22Rv1 (cell line): ENCODE data around the gene TBC1D25.

Source experiments
- CTCF ChIP-seq: fragments of 450-650 bp; IDR thresholded peaks from 2 replicates; pipeline ENCODE4 v1.5.1; 2017; ENCODE audit warnings: mild to moderate bottlenecking
- ZFX ChIP-seq: fragments of 450-650 bp; IDR thresholded peaks from 2 replicates; pipeline ENCODE4 v1.6.1; 2017; ENCODE audit warnings: antibody characterized with exemption, borderline replicate concordance

GRCh38 chrX:48520976-48521352 lies 18.6 kb upstream of the TBC1D25 start:
- TF ChIP-seq CTCF (no peak), ZFX (no peak)
